Anterior cingulate cortex (tissue), 58 donors: ENCODE measurements around the gene WFDC2.
"Not testable (repeated sequence)": the region's sequence is repeated elsewhere in the genome, so short reads cannot be mapped to it uniquely, and the experiment has no call there.

Source experiments
- DNase-seq, 58 donors: peaks; one replicate each; lab custom pipeline; 2025; lab: John Stamatoyannopoulos, UW

WFDC2 gene

DNA sequence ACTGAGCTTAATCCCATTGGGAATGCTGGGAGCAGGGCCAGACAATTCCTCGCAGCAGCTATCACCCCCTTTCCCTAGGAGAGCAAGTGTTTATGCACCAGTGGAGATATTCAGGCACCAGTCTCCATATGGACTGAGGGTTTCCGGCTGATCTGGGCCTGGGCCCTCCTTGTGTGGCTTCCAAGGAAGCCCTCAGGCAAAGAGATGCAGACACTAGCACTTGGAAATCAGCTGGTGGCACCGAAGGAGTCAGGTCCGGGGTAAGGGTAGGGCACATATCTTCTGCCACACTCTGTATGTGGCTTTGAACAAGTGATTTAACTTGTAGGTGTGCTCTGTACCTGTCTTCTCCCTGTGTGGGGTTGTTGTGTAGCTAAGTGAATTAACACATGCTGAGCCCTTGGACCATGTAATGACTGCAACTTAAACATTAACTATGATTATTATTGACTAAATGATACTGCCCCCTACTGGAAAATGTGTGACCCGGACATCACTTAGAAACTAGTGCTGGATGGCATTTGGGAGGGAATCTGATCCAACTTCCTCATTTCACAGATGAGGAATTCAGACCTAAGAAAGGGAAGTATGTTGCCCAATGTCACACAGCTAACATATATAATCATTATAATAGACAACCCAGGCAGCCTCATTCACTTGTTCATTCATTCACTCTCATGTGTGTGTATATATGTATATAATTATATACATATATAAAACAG, 19.3 kb upstream of the WFDC2 start:
- peak in 1 of 58 donors; percentile 32 for DNase-seq

GRCh38 chr20:45452238-45452637, 17.3 kb upstream of the WFDC2 start:
- no peak for DNase-seq

DNA sequence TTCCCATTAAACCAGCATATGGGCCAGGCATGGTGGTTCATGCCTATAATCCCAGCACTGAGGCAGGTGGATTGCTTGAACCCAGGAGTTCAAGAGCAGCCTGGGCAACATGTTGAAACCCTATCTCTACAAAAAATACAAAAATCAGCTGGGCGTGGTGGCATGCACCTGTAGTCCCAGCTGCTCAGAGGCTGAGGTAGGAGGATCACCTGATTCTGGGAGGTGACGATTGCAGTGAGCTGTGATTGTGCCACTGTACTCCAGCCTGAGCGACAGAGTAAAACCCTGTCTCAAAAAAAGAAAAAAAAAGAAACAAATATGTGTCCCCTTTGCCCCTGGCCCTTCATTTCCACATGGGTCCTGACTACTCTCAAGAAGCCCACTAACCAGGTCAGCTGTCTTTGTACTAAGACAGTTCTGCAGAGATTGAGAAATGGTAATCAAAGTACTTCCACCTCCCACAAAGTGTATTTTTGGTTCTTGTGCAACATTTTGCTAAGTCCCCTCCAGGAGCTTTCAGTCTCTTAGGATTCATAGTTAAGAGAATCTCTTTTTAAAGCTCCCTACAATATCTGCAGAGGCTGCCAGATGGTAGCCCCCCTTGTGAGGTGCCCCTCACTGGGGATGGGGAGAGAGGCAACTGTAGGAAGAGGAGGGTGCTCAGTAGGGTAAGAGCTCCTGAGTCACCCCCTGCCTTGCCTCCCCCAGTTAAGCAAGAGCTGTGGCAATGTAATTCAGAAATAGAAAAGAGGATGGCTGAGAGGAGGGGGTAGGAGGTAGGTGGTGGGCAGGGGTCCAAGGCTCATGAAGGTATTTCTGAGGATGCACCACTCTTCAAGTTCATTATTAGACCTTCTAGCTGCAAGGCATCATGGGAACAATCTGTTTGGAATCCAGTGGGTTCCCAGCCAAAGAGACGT, 16.5 kb upstream of the WFDC2 start:
- peak in 2 of 58 donors; percentile 7 to 21 for DNase-seq

- no peak for DNase-seq
These were observed 12.9 kb upstream of the WFDC2 start for GRCh38 chr20:45456632-45457031.

GRCh38 chr20:45459606-45460005, 9.9 kb upstream of the WFDC2 start:
- no peak for DNase-seq

- DNase-seq = no peak
These were observed 8.3 kb upstream of the WFDC2 start for GRCh38 chr20:45461225-45461624.

GRCh38 chr20:45462711-45463509, 6.6 kb upstream of the WFDC2 start:
- no peak for DNase-seq

- DNase-seq = no peak
These were observed 5.8 kb upstream of the WFDC2 start for GRCh38 chr20:45463709-45464108.

GRCh38 chr20:45465491-45466266, 3.9 kb upstream of the WFDC2 start:
- DNase-seq = no peak

DNA sequence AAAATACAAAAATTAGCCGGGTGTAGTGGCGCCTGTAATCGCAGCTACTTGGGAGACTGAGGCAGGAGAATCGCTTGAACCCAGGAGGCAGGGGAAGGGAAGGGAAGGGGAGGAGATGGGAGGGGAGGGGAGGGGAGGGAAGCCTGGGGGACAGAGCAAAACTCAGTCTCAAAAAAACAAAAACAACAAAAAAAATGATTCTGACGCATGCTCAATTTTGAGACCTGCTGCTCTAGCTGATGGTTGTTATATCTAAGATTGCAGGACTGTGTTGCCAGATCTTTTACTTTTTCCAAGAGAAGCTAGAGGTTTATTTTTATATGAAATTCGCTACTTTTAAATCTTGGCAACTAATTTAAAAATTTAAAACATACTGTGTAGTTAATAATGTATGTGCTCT, 2.4 kb upstream of the WFDC2 start:
- DNase-seq = no peak

GRCh38 chr20:45467861-45468260, 1.7 kb upstream of the WFDC2 start:
- peak in 25 of 58 donors; percentile 6 to 56 (median 29) for DNase-seq

- DNase-seq = peak in 29 of 58 donors; percentile 2 to 75 (median 35)
These were observed 844 bp downstream of the WFDC2 start for GRCh38 chr20:45470262-45470931.

GRCh38 chr20:45470937-45471336, 1.4 kb downstream of the WFDC2 start:
- DNase-seq = peak in 4 of 58 donors; percentile 4 to 37 (median 20)

DNA sequence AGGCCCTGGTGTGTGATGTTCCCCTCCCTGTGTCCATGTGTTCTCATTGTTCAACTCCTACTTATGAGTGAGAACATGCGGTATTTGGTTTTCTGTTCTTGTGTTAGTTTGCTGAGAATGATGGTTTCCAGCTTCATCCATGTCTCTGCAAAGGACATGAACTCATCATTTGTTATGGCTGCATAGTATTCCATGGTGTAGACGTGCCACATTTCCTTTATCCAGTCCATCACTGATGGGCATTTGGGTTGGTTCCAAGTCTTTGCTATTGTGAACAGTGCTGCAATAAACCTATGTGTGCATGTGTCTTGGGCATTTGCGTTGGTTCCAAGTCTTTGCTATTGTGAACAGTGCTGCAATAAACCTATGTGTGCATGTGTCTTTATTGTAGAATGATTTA, 2.7 kb downstream of the WFDC2 start:
- DNase-seq = not testable (repeated sequence)

DNA sequence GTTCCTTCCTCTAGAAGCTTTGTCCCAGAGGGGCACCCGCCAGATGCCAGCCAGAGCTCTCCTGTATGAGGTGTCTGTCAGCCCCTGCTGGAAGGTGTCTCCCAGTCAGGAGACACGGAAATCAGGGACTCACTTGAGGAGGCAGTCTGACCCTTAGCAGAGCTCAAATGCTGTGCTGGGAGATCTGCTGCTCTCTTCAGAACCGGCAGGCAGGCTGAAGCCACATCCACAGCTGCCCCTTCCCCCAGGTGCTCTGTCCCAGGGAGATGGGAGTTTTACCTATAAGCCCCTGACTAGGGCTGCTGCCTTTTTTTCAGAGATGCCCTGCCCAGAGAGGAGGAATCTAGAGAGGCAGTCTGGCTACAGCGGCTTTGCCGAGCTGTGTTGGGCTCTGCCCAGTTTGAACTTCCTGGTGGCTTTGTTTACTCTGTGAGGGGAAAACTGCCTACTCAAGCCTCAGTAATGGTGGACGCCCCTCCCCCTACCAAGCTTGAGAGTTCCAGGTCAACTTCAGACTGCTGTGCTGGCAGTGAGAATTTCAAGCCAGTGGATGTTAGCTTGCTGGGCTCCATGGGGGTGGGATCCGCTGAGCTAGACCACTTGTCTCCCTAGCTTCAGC, 8.1 kb downstream of the WFDC2 start:
- not testable (repeated sequence) for DNase-seq

DNA sequence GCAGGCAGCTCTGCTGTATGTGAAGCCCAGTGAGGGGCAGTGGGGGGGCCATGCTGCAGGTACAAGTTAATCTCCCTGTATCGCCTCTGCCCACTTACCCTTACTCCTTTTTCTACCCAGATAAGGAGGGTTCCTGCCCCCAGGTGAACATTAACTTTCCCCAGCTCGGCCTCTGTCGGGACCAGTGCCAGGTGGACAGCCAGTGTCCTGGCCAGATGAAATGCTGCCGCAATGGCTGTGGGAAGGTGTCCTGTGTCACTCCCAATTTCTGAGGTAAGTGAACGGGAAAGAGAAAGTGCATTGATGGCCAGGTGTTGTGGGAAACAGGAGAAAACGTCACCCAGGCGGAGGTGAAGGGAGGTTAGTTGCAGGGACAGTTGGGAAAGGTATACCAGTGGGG, 10.3 kb downstream of the WFDC2 start:
- DNase-seq = no peak

DNA sequence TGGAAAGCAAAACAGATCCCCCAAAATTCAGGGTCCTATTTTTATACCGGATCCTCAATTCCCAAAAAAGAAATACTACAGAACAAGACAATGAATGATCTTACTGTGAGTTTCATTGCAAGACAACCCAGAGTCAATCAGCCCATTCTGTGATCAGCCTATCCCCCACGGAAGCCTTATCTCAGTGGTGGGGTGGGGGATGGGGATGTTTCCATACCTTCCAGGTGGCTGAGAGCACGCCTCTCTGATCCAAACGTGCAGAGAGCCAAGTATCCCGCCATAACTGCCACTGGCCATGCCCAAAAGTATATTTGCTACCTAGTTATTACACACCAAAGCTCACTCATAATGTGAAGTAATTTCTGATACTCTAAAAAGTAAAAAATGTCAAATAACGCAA, 15.1 kb downstream of the WFDC2 start:
- no peak for DNase-seq

DNA sequence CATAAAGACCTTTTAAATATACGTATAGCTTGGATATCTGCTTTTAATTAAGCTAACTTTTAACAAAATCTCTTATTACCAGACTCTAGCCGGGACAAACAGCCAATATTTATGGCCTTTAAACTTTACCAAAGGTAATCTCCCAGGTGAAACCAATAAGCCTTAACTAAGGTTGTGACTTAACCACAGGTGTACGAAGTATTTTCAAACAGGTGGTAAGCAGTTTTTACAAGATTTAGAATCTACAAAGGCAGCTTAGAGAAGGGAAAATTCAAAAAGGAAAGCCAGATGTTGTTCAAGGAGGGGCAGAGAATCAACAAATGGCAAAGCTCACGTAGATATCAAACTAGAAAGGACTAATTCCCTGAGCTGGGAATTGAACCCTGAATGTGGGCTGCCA, 15.8 kb downstream of the WFDC2 start:
- DNase-seq = no peak

DNA sequence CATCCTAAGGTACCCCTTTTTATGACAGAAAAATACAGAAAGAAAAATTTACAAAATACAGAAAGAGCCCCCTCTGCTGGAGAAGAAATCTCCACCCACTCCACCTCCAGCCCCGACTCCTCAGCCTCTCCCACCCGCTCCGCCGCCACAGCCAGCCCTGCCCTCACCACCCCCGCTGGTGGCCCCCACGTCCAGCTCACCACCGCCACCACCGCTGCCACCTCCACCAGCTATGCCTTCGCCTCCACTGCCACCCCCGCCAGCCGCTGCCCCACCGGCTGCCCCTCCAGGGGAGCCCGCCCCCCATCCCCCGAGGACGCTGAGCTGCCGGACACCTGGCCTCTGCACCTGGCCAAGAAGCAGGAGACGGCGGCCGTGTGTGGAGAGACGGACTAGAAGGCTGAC, 17.7 kb downstream of the WFDC2 start:
- DNase-seq = no peak
